Smooth muscle cell (in vitro differentiated cells): ENCODE measurements around the gene VWA1. TPM values are rescaled to one million over a fixed set of nuclear protein-coding genes. Genes with fewer than 3 reads are reported as not detected.

ENCODE experiments used
- DNase-seq: peaks from one replicate; lab custom pipeline; 2025; ENCODE audit not compliant: unreplicated experiment; lab: John Stamatoyannopoulos, UW
- H2AFZ ChIP-seq: fragments of 200-600 bp; sonication (generic); 2 replicates; pipeline ENCODE4 v1.6.0; 2016; ENCODE audit warnings: antibody characterized with exemption, low read depth, mild to moderate bottlenecking
- H3F3A ChIP-seq: fragments of 200-600 bp; sonication (generic); 2 replicates; pipeline ENCODE4 v1.6.0; 2017; ENCODE audit warnings: antibody characterized with exemption, low read depth
- H3K27ac ChIP-seq: fragments of 200-600 bp; sonication (generic); 2 replicates; pipeline ENCODE4 v1.5.1; 2016; ENCODE audit warnings: low read depth, mild to moderate bottlenecking
- H3K27me3 ChIP-seq: fragments of 200-600 bp; sonication (generic); 2 replicates; pipeline ENCODE4 v1.6.1; 2016; ENCODE audit warnings: low read depth, mild to moderate bottlenecking
- H3K36me3 ChIP-seq: fragments of 200-600 bp; sonication (generic); 2 replicates; pipeline ENCODE4 v1.5.1; 2016; ENCODE audit warnings: low read depth
- H3K4me1 ChIP-seq: fragments of 200-600 bp; sonication (generic); 2 replicates; pipeline ENCODE4 v1.5.1; 2016; ENCODE audit warnings: low read depth
- H3K4me2 ChIP-seq: fragments of 200-600 bp; sonication (generic); 2 replicates; pipeline ENCODE4 v1.6.0; 2016; ENCODE audit warnings: mild to moderate bottlenecking
- H3K4me3 ChIP-seq: fragments of 200-600 bp; sonication (generic); 2 replicates; pipeline ENCODE4 v1.5.1; 2016; ENCODE audit warnings: mild to moderate bottlenecking
- H3K79me2 ChIP-seq: fragments of 200-600 bp; sonication (generic); 2 replicates; pipeline ENCODE4 v1.6.0; 2016; ENCODE audit warnings: low read depth, mild to moderate bottlenecking
- H3K9ac ChIP-seq: fragments of 200-600 bp; sonication (generic); 2 replicates; pipeline ENCODE4 v1.6.0; 2016; ENCODE audit warnings: low read depth
- H3K9me3 ChIP-seq: fragments of 200-600 bp; sonication (generic); replicated peaks from 2 replicates; pipeline ENCODE4 v1.5.1; 2016; ENCODE audit warnings: low read depth
- H4K20me1 ChIP-seq: fragments of 200-600 bp; sonication (generic); 2 replicates; pipeline ENCODE4 v1.6.0; 2016; ENCODE audit warnings: low read depth
- CTCF ChIP-seq: fragments of 200-600 bp; sonication (generic); IDR thresholded peaks from 2 replicates; pipeline ENCODE4 v1.5.1; 2017; ENCODE audit warnings: borderline replicate concordance, mild to moderate bottlenecking, antibody characterized with exemption; ENCODE audit not compliant: insufficient read depth, poor library complexity, severe bottlenecking
- WGBS: methylation state at CpG from one replicate; pipeline ENCODE4 v1.1.7; 2016; ENCODE audit warnings: low lambda C conversion rate; 5-methylcytosine and 5-hydroxymethylcytosine counted together
- polyA plus RNA-seq: library from polyadenylated mRNA; unstranded; fragments of >200 nt; fragmentation: Nextera tagmentation; extraction: Ambion mirVana; gene quantifications from 2 replicates; pipeline ENCODE4 v1.2.1, GENCODE V29; 2016
- total RNA-seq: library from RNA; depleted of rRNA; stranded (reverse); fragments of >200 nt; gene quantifications from 2 replicates; pipeline ENCODE4 v1.2.3, GENCODE V29; 2014

The VWA1 gene
- total and polyA plus RNA-seq, 2 experiments from 2014 or later = 29.5 to 79.2 TPM

GRCh38 chr1:1433804-1434130 is 1.7 kb upstream of the VWA1 start:
- Histone ChIP-seq H3K36me3 (no peaks in the 10 kb centered on the region), H3K4me2 (peak overlapping the region; percentile 97), H3F3A (peaks cover 32% of the 10 kb centered on the region), H3K79me2 (peaks cover 16% of the 10 kb centered on the region), H3K27me3 (no peaks in the 10 kb centered on the region), H4K20me1 (peaks cover 26% of the 10 kb centered on the region), H3K9ac (peak overlapping the region; percentile 62), H2AFZ (no peak overlapping the region), H3K4me1 (peaks cover 60% of the 10 kb centered on the region), H3K9me3 (no peaks in the 10 kb centered on the region), H3K27ac (peak overlapping the region; percentile 89), H3K4me3 (no peak overlapping the region)
- DNase-seq = no peak
- no peak for TF ChIP-seq CTCF
- WGBS = 13% methylated on average over 12 of the region's 12 CpGs

GRCh38 chr1:1434131-1434823 is 1.2 kb upstream of the VWA1 start:
- peak; percentile 3 for TF ChIP-seq CTCF
- WGBS = 39% methylated on average over 29 of the region's 32 CpGs
- Histone ChIP-seq H3K27me3 (no peaks in the 10 kb centered on the region), H3K4me1 (peaks cover 60% of the 10 kb centered on the region), H4K20me1 (peaks cover 26% of the 10 kb centered on the region), H3K36me3 (no peaks in the 10 kb centered on the region), H3K27ac (peak overlapping the region; percentile 89), H3K9me3 (no peaks in the 10 kb centered on the region), H2AFZ (no peak overlapping the region), H3K4me3 (no peak overlapping the region), H3K9ac (peak overlapping the region; percentile 62), H3K4me2 (peak overlapping the region; percentile 97), H3F3A (peaks cover 28% of the 10 kb centered on the region), H3K79me2 (peaks cover 16% of the 10 kb centered on the region)
- no peak for DNase-seq

GRCh38 chr1:1434824-1435105 is 725 bp upstream of the VWA1 start:
- Histone ChIP-seq H3K4me3 (peak overlapping the region; percentile 59), H3K9ac (peak overlapping the region; percentile 43), H3K36me3 (no peaks in the 10 kb centered on the region), H2AFZ (no peak overlapping the region), H3K4me2 (peak overlapping the region; percentile 97), H3F3A (peaks cover 23% of the 10 kb centered on the region), H3K4me1 (peaks cover 60% of the 10 kb centered on the region), H3K79me2 (peaks cover 16% of the 10 kb centered on the region), H3K27me3 (no peaks in the 10 kb centered on the region), H3K9me3 (no peaks in the 10 kb centered on the region), H4K20me1 (peaks cover 26% of the 10 kb centered on the region), H3K27ac (peak overlapping the region; percentile 89)
- no peak for DNase-seq
- 75% methylated on average over 4 of the region's 4 CpGs for WGBS
- no peak for TF ChIP-seq CTCF
